ENCODE results near the gene ZC3H12C. TPM values are rescaled to one million over a fixed set of nuclear protein-coding genes. Genes with fewer than 3 reads are reported as not detected.
"Not testable (repeated sequence)": the region's sequence is repeated elsewhere in the genome, so short reads cannot be mapped to it uniquely, and the experiment has no call there.

ZC3H12C gene
- total and polyA plus RNA-seq, 2 of the 4 experiments (the other 2 are of a cell fraction): 4.2 to 15.8 TPM

DNA sequence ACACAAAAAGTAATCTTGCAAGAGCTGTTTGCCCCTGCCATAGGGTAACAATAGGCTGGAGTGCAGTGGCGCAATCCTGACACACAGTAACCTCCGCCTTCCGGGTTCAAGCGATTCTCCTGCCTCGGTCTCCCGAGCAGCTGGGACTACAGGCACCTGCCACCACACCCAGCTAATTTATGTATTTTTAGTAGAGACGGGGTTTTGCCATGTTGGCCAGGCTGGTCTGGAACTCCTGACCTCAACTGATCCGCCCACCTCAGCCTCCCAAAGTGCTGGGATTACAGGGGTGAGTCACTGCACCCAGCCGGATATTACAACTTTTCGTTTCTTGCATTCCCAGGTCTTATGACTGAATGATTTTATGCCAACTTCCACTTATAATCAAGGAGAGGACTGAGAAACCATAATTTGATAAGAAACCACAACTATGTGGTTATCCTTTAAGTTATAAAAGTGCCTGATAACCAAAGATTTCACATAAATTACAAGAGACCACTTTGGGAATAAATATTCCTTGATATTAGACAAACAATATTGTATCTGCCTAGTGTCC lies 101.1 kb downstream of the ZC3H12C start:
- H2BK20ac ChIP-seq (ENCODE audit: low read depth, low read length); POLR2A ChIA-PET (ENCODE audit: unreplicated experiment); H2AK9ac ChIP-seq (replicated peaks; ENCODE audit: low read depth, low read length, poor library complexity); H3K4me3 ChIP-seq (ENCODE audit: insufficient read depth, low read depth, low read length); H3K23ac ChIP-seq (ENCODE audit: low read depth, low read length); H3K27me3 ChIP-seq (ENCODE audit: control insufficient read depth, insufficient read depth, low read length); H3K4me2 ChIP-seq (ENCODE audit: low read depth, low read length); H2AK5ac ChIP-seq (ENCODE audit: low read depth, low read length); H3K14ac ChIP-seq (replicated peaks; ENCODE audit: low read depth, low read length); BruUV-seq (replicated peaks); H3K4ac ChIP-seq (ENCODE audit: low read depth, low read length); H3K27ac ChIP-seq (ENCODE audit: insufficient read depth, low read length); dilution Hi-C loops (cut with HindIII; ENCODE audit: low sequenced_read_pairs, unreplicated experiment); H3K9ac ChIP-seq (ENCODE audit: low read depth, low read length); H4K8ac ChIP-seq (ENCODE audit: low read depth in 2 of 2, low read length in 2 of 2); H4K20me1 ChIP-seq (ENCODE audit: insufficient read depth, low read length); H2AFZ ChIP-seq (replicated peaks; ENCODE audit: low read length, poor library complexity); H4K5ac ChIP-seq (ENCODE audit: low read depth, low read length); H3K79me1 ChIP-seq (ENCODE audit: low read depth in 1 of 2, low read length in 2 of 2); H2BK15ac ChIP-seq (ENCODE audit: low read depth, low read length); H3K9me3 ChIP-seq (ENCODE audit: control insufficient read depth, insufficient read depth, low read length); H4K91ac ChIP-seq (ENCODE audit: insufficient read depth, low read depth, low read length); H2BK120ac ChIP-seq (ENCODE audit: low read depth, low read length); H3K36me3 ChIP-seq (ENCODE audit: control insufficient read depth, insufficient read depth, low read length); H3K56ac ChIP-seq (ENCODE audit: extremely low read depth, insufficient read depth, low read length): not testable (repeated sequence)
- Histone ChIP-seq H3K4me1 (ENCODE audit: control insufficient read depth, insufficient read depth, low read length) (peaks cover 22% of the 10 kb centered on the region), H2BK5ac (ENCODE audit: low read depth, low read length, poor library complexity, severe bottlenecking) (peak overlapping the region; percentile 49), H3K18ac (ENCODE audit: low read depth, low read length) (peak overlapping the region; percentile 32; the same call in 1 of the 2 replicates), H3K9me1 (ENCODE audit: insufficient read depth, low read length) (peaks cover 19% of the 10 kb centered on the region)
- DNase-seq (peak; percentile 88), ATAC-seq (ENCODE audit: low read depth) (peak; percentile 53)
- peak; percentile 48 for TF ChIP-seq RCOR1 (IDR thresholded peaks at IDR 0.05; ENCODE audit: insufficient replicate concordance, low read length)
- TF ChIP-seq FOS (IDR thresholded peaks at IDR 0.05; ENCODE audit: low read depth, low read length): peak; percentile 45; the same call in 1 of the 2 replicates
- TF ChIP-seq BHLHE40 (IDR thresholded peaks at IDR 0.05; ENCODE audit: low read depth, low read length): peak; percentile 18; the same call in 1 of the 2 replicates
- in situ Hi-C loops (cut with MboI; ENCODE audit: low sequenced_read_pairs): loop anchor here (25.0 kb wide), 1 partner anchor 232 kb away; no protein-coding TSS in a partner anchor
- WGBS, 2 experiments (ENCODE audit: extremely low coverage in 2 of 2, insufficient read length in 1 of 2): no CpG with 5 or more reads among the region's 10 CpGs
- intact Hi-C loops (cut with micrococcal nuclease): loop anchor here (10.0 kb wide), 1 partner anchor 339 kb away; no protein-coding TSS in a partner anchor
- CTCF ChIA-PET: interaction anchor here (0.6 kb wide), 1 partner anchor 43 kb away, joined by 3 read pairs; no protein-coding TSS in a partner anchor

Measured in IMR-90 (cell line).